HL-60/S4 treated with phorbol 12-myristate 13-acetate at 8.2 ng/mL for 4 days and 3 days (cell line): ENCODE results near the gene TMEM167B.
"Not testable (repeated sequence)": the region's sequence is repeated elsewhere in the genome, so short reads cannot be mapped to it uniquely, and the experiment has no call there.

ENCODE experiments used
- in situ Hi-C: fragments of 300-500 bp; cut with MboI; formaldehyde crosslinking; loops from 2 replicates; pipeline ENCODE4 v1.15.0; 2022; ENCODE audit warnings: low sequenced_read_pairs

TMEM167B gene

GRCh38 chr1:109090196-109091077 lies at the start of gene TMEM167B:
TMEM167B (plus strand) TSS chr1:109090764; CDS start chr1:109090873, 109 bp downstream.
- in situ Hi-C loops, result no loop called here

- in situ Hi-C loops, result no loop called here
These were observed 49.5 kb upstream of the TMEM167B start for GRCh38 chr1:109040989-109041620.

- in situ Hi-C loops, result no loop called here
These were observed 48.7 kb upstream of the TMEM167B start, which contains the start of gene WDR47 for GRCh38 chr1:109041621-109042468. WDR47 (minus strand) TSS chr1:109042102; CDS start chr1:109023512, 18,590 bp downstream.

GRCh38 chr1:109045595-109045994 lies 45.0 kb upstream of the TMEM167B start:
- in situ Hi-C loops, result no loop called here

GRCh38 chr1:109046671-109047070 lies 43.9 kb upstream of the TMEM167B start:
- in situ Hi-C loops, result no loop called here

- in situ Hi-C loops, result no loop called here
These were observed 43.2 kb upstream of the TMEM167B start for GRCh38 chr1:109047339-109047738.

GRCh38 chr1:109048335-109048734 lies 42.2 kb upstream of the TMEM167B start:
- in situ Hi-C loops, result no loop called here

GRCh38 chr1:109050228-109050995 lies 40.2 kb upstream of the TMEM167B start:
- in situ Hi-C loops, result no loop called here

- in situ Hi-C loops, result not testable (repeated sequence)
These were observed 38.4 kb upstream of the TMEM167B start for GRCh38 chr1:109052145-109052544.

GRCh38 chr1:109056064-109056463 lies 34.5 kb upstream of the TMEM167B start:
- in situ Hi-C loops, result no loop called here

- in situ Hi-C loops, result no loop called here
These were observed 31.5 kb upstream of the TMEM167B start for GRCh38 chr1:109059026-109059425.

- in situ Hi-C loops, result no loop called here
These were observed 29.9 kb upstream of the TMEM167B start for GRCh38 chr1:109060707-109061106.

- in situ Hi-C loops, result no loop called here
These were observed 29.4 kb upstream of the TMEM167B start for GRCh38 chr1:109061183-109061582.

GRCh38 chr1:109065137-109065536 lies 25.4 kb upstream of the TMEM167B start:
- in situ Hi-C loops, result no loop called here

- in situ Hi-C loops, result no loop called here
These were observed 22.7 kb upstream of the TMEM167B start for GRCh38 chr1:109067883-109068282.

GRCh38 chr1:109069294-109069693 lies 21.3 kb upstream of the TMEM167B start:
- in situ Hi-C loops, result no loop called here

GRCh38 chr1:109075531-109076490 lies 14.8 kb upstream of the TMEM167B start, which contains the start of gene TAF13:
TAF13 (minus strand) TSS chr1:109076003; CDS start chr1:109075947, 56 bp downstream.
- in situ Hi-C loops, result no loop called here

- in situ Hi-C loops, result no loop called here
These were observed 12.2 kb upstream of the TMEM167B start for GRCh38 chr1:109078317-109078716.

GRCh38 chr1:109079240-109079622 lies 11.3 kb upstream of the TMEM167B start:
- in situ Hi-C loops, result no loop called here
